ENCODE data around the gene MTSS2.

Gene MTSS2

GRCh38 chr16:70670175-70670574 is 15.7 kb downstream of the MTSS2 start:
- TF ChIP-seq CTCF (IDR thresholded peaks at IDR 0.05): no peak
- H3K4me3 ChIP-seq (ENCODE audit: low read depth in 1 of 2, low read length in 1 of 2): no peak overlapping the region

GRCh38 chr16:70665806-70666735 is 19.8 kb downstream of the MTSS2 start:
- no peaks in the 10 kb centered on the region for H3K4me1 ChIP-seq (ENCODE audit: control insufficient read depth in 1 of 2, insufficient read depth in 1 of 2, low read depth in 1 of 2, low read length in 1 of 2)
- H3K9me3 ChIP-seq: no peaks in the 10 kb centered on the region
- no peak for TF ChIP-seq CTCF (IDR thresholded peaks at IDR 0.05)
- H3K27me3 ChIP-seq: no peaks in the 10 kb centered on the region
- H3K4me3 ChIP-seq (ENCODE audit: low read depth in 1 of 2, low read length in 1 of 2): no peak overlapping the region
- H3K27ac ChIP-seq: no peak overlapping the region
- H3K36me3 ChIP-seq: peaks cover 22% of the 10 kb centered on the region

More at GRCh38 chr16:70670175-70670574, 15.7 kb downstream of the MTSS2 start:
- H3K27me3 ChIP-seq: no peaks in the 10 kb centered on the region
- H3K4me1 ChIP-seq (ENCODE audit: control insufficient read depth in 1 of 2, insufficient read depth in 1 of 2, low read depth in 1 of 2, low read length in 1 of 2): no peaks in the 10 kb centered on the region
- H3K27ac ChIP-seq: no peak overlapping the region
- no peaks in the 10 kb centered on the region for H3K9me3 ChIP-seq
- H3K36me3 ChIP-seq: peaks cover 5% of the 10 kb centered on the region

- H3K4me3 ChIP-seq (ENCODE audit: low read depth in 1 of 2, low read length in 1 of 2): no peak overlapping the region
- no peak for TF ChIP-seq CTCF (IDR thresholded peaks at IDR 0.05)
- no peaks in the 10 kb centered on the region for H3K4me1 ChIP-seq (ENCODE audit: control insufficient read depth in 1 of 2, insufficient read depth in 1 of 2, low read depth in 1 of 2, low read length in 1 of 2)
- H3K27me3 ChIP-seq: no peaks in the 10 kb centered on the region
- peaks cover 22% of the 10 kb centered on the region for H3K36me3 ChIP-seq
- no peak overlapping the region for H3K27ac ChIP-seq
- no peaks in the 10 kb centered on the region for H3K9me3 ChIP-seq
Measured at GRCh38 chr16:70665113-70665694, 20.6 kb downstream of the MTSS2 start.

- Histone ChIP-seq H3K36me3 (peaks cover 22% of the 10 kb centered on the region), H3K4me3 (ENCODE audit: low read depth in 1 of 2, low read length in 1 of 2) (no peak overlapping the region)
Measured at GRCh38 chr16:70664325-70665112, 21.3 kb downstream of the MTSS2 start.

More at GRCh38 chr16:70664325-70665112, 21.3 kb downstream of the MTSS2 start:
- H3K27ac ChIP-seq: no peak overlapping the region
- no peaks in the 10 kb centered on the region for H3K9me3 ChIP-seq
- no peak for TF ChIP-seq CTCF (IDR thresholded peaks at IDR 0.05)
- H3K27me3 ChIP-seq: no peaks in the 10 kb centered on the region
- no peaks in the 10 kb centered on the region for H3K4me1 ChIP-seq (ENCODE audit: control insufficient read depth in 1 of 2, insufficient read depth in 1 of 2, low read depth in 1 of 2, low read length in 1 of 2)

Data from neutrophil (primary cell).